HG02571 (cell line): ENCODE results near the gene ATXN10.

Experiments
- ATAC-seq: cut with Tn5 transposase; IDR thresholded peaks from one replicate; pipeline ENCODE4 v1.9.1; 2021; ENCODE audit warnings: mild to moderate bottlenecking, moderate library complexity; ENCODE audit not compliant: unreplicated experiment

Gene ATXN10

DNA sequence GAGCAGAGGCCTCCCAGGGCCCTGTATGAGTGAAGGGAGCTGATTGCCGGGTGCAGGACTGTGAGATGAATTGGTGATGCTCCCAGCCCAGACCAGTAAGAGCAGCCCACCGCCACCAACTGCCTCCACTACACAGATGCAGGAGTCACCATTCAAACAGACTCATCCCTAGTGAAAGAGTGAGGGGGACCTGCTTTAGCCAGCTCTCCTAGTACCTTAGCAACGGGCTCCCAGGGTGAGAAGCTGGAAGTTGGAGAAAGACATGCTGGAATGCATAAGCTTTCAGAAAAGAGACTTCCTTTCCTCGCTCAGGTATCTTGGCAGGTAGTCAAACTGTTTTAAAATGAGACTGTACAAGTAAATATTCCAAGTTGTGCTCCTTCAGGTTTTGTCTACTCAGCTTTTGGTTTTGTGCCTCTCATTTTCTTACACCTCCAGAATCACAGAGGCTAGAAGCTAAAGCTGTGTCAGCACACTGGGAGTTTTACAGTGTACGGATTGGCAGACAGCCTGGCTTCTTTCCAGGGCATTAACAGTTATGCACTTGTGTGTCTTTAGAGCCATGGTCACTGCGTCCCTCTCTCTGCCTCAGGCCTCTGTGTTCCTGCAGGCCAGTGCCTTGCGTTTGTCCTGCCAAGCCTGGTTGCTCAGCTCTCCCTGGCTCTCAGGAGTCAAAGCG lies 146.2 kb downstream of the ATXN10 start:
- no peak for ATAC-seq

DNA sequence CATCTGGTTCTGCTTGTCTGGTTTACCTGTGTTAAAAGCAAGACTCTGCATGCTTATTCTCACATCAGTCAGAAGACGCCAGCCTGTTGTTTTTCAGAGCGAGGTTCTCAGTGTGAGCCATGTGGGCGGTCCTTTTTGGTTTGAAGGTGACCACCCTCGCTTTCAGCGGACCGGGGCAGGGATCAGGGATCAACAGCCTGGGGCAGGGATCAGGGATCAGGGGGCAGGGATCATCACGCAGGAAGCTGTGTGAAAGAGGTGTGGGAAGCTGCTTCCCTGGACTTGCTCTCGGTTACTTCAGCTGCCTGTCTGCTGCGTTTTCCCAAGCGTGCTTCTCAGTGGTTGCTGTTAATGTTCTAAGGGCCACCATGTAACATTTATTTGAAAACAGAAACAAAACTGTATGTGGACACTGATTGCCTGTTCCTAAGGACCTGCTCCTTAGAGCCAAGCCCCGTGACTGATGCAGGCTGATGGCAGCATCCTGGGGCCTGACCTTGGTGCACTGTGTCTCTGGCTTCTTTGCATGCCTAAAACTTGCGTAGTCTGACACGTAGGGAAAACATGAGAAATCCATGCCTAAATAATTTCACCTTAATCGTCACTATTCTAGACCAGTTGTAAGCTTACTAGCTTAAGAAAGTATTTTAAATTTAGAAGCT lies 146.9 kb downstream of the ATXN10 start:
- ATAC-seq = no peak

DNA sequence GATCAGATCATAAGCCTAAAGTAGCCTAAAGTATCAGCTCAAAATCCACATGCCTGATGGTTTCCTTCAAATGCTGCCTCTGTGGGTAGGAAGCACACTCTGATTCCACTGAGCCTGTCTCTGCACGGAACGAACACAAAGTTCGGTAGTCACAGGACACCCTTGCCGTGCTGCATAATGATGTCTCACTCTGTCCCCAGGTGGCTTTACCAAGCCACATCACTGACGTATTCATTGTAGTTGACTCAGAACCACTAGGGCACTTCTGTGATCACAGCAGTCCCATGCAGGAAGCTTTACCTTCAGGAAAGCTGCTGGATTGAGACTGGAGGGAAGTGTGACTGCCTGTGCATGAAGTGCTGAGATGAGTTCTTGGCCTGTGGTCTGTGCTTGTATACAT lies 147.7 kb downstream of the ATXN10 start:
- no peak for ATAC-seq

DNA sequence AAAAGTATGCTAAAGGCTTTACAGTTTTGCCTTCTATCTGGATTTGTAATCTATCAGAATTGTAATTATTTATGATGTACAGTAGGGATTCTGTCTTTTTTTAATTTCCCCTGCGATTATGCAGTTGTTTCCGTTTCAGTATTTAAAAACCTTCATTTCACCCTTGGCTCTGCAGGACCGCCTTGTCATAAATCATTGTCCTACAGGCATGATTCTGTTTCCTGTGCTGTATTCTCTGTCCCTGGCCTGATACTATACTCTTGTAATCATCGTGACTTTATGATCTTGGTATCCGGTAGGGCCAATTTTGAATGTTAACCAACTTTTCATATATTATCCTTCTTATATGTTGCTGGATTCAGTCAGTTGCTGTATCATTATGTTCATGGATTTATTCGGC lies 151.7 kb downstream of the ATXN10 start:
- no peak for ATAC-seq

DNA sequence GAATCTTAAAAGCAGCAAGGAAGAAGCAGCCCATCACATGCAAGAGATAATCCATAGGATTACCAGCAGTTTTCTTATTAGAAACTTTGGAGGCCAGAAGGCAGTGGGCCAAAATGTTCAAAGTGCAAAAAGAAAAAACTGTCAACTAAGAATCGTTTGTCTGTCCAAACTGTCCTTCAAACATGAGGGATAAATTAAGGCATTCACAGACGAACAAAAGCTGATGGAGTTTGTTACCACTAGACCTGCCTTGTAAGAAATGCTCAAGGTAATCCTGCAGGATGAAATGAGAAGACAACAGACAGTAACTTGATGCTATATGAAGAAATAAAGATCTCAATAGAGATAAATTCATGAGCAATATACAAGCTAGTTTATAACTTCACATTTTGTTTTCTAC lies 154.9 kb downstream of the ATXN10 start:
- no peak for ATAC-seq

DNA sequence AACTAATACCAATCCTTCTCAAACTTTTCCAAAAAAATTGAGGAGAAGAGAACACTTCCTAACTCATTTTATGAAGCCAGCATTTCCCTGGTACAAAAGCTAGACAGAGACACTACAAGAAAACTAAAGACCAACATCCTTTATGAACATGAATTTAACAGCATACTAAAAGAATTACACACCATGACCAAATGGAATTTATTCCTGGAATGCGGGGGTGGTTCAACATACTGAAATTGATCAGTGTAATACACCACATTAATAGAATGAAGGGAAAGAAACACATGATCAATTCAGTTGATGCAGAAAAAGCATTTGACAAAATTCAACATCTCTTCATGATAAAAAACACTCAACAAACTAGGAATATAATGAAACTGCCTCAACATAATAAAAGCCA lies 157.2 kb downstream of the ATXN10 start:
- no peak for ATAC-seq

DNA sequence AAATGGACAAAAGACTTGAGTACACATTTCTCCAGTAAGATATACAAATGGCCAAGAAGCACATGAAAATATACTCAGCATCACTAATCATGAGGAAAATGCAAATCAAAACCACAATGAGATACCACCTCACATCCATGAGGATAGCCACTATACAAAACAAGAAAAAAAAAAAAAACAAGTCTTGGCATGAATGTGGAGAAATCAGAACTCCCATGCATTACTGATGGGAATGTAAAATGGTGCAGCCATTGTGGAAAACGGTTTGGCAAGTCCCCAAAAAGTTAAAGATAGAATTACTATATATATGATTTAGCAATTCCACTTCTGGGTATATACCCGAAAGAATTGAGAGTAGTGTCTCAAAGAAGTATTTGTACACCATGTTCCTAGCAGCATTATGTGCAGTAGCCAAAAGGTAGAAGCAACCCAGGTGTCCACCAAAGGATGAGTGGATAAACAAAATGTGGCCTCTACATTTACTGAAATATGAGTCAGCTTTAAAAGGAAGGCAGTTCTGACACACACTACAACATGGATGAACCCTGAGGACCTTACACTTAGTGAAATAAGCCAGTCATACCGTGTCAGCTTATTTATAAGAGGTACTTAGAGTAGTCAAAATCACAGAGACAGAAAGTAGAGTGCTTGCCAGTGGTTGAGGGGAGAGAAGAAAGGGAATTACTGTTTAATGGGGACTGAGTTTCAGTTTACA lies 159.1 kb downstream of the ATXN10 start:
- no peak for ATAC-seq

DNA sequence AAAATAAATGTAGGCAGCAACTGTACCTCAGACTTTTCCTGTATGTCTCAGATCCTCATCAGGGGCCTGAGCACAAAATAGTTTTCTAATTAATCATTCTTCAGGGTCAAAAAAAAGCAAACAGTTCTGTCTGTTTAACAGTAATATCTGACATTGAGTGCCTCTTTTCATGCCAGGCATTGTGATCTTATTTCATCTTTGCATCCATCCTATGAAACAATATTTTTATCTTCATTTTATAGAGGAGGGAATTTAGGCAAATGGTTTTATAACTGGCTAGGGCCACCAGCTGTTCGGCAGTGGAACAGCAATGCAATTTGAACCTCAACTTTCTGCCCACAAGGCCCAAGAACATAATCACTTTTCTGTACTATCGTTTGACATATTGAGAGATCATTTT lies 159.8 kb downstream of the ATXN10 start:
- no peak for ATAC-seq

DNA sequence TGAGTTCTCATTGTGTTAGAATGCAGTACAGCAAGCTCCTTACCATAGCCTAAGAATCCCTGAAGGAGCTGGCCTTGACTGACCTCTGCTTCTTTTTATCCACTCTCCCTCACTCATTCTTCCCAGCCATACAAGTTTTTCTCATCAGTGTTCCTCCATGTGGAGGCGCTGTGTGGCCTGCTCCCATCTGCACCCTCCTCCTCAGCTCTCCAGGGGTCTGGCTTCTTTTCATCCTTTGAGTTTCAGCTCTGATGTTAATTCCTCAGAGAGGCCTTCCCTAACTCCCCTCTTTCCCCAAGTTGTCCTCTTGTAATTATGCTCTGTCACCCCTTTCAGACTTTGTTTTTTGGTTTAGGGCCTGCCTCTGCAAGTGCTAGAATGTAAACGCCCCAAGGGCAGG lies 160.5 kb downstream of the ATXN10 start:
- no peak for ATAC-seq

DNA sequence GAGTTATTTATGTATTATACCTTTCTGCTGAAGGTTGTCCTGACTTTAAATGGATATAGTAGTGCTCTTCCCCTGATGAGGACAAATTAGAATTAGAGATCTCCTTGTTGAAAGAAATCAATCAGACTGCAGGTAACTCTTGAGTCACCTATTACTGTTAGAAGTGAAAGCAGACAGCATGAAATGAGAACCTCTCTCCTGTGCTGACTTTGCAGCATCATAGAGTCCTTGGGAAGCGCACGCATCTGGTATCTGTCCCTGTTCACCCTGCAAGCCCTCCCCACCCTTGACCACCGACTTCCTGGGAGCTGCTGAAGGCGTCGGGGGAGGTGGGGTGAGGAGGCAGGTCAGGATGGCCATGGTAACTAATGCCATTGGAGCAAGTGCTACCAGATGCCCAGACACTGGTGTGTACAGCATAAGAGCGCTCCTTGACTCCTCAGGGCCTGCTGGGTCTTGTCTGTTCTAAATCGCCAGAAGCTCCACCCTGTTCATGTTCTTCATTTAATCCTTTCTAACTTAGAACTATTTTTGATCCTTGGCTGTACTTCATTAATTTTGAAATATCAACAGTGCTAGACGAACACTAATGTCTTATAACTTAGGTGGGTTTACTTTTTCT lies 161.4 kb downstream of the ATXN10 start:
- ATAC-seq = no peak

DNA sequence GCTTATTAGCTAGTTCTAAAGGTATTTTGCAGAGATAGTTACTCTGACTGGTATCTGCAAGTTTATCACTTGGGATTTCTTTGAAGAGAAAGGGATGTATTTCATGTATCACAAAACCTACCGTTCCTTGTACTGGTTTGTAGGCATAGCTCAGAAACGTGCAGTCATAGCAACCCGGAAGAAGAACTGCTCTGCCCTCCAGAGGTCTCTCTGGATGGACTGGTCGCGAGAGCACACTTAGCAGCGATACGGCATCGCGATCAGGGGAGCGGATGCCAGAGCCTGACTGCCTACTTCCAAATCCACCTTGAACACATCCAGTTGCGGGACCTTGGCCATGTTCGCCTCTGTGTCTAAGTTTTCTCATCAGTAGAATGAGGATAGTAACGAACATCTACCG lies 162.0 kb downstream of the ATXN10 start:
- ATAC-seq = no peak

DNA sequence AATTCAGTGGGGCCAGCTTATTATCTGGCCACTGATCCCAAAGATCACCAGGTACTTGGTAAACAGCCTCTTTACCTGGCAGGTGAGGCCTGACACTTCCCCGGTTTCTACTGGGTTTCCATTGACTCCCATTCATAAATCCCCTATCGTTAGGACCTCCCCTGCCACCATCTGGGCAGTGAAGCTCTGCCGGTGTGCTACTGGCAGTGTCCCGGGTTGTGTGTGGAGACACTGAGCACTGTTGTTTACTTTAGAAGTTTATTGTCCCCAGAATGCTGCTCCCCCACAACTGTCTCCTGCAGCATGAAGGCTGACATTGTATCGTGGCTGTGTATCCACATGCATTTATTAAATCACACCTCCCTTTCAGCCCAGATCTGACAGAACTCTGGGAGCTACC lies 162.6 kb downstream of the ATXN10 start:
- no peak for ATAC-seq

DNA sequence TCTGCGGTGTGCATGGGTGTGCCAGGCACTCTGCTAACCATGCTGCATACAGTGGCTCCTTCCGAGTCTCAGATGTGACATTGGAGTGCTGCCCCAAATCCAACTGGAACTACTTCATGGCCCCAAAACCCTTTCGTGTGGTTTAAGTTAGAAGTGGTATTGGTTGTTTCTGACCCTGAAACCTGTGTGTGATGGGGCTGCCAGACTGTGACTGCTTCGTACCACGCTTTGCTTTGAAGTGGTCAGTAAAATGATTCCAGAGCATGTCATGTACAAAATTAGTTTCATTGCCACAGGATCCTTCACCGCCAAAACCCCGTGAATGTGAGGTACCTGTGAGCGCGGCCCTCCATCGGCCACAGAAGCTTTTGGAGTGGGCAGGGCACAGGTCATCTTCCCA lies 163.2 kb downstream of the ATXN10 start:
- ATAC-seq = no peak

DNA sequence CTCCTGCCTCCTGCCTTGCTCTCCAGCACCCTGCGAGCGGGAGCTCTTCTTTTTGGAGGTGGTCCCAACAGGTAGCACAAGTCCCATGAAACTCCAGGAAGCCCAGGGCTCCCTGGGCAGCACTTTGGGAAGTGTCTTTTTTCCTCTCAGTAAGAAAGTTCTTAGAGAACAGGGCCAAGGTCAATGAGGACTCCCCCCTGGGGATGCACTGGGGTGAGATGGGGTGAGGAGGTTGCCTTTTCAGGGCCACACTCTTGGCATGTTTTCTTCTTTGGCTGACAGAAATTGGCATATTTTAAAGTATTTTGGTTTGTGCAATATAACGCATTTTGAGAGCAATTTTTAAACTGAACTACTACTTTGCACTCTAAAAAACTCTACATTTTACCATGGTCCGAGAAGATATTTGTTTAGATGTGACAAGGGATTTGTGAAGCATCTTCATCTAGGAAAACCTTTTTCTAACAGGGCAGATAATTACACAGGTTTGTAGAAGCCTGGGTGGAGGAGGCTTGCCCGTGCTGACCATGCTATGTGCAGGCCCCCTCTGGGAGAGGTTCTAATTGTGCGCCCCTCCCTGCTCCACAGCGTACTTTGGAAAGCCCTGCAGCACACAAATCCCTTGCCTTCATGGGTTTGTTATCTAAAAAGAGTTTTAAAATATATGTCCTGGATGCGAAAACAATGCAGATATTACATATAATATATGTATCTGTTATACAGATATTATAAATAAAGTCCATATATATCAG lies 165.0 kb downstream of the ATXN10 start:
- ATAC-seq = no peak

DNA sequence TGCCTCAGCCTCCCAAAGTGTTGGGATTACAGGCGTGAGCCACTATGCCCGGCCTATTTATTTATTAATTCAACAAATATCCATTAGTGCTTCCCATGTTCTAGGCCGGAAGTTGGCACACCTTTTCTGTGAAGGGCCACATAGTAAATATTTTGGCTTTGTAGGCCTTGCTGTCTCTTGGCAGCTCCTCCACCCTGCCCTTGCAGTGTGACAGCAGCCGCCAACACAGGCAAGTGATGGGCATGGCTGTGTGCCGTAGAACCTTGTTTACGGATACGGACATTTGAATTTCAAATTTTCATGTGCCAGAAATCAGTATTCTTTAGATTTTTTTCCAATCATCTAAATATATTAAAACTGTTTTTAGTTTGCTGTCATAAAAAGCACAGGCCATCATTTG lies 165.9 kb downstream of the ATXN10 start:
- no peak for ATAC-seq

DNA sequence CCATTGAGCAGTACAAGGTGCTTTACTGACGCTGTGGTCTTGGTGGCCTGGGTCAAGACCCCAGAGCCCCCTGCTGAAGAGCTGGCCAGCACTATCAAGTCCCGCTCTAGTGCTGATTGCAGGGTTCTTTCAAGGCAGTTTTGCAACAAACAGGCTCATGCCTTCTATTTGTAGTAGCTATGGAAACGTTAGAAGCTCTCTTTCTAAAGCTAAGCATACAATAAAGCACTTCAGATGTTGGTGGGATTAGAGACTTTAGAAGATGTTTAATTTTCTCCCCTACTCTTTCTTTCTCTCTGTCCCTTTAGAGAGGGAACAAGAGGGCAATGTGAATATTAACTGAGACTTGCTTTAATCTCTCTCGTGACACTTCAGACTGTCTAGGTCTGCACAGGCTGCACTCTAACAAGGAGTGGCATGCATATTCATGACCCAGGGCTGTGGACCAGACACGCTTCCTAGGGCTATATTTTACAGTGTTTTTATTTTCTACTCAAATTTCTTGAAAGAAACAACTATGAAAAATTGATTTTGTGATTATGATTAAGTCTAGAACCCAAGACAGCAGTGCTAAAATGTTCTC lies 166.8 kb downstream of the ATXN10 start:
- ATAC-seq = no peak

DNA sequence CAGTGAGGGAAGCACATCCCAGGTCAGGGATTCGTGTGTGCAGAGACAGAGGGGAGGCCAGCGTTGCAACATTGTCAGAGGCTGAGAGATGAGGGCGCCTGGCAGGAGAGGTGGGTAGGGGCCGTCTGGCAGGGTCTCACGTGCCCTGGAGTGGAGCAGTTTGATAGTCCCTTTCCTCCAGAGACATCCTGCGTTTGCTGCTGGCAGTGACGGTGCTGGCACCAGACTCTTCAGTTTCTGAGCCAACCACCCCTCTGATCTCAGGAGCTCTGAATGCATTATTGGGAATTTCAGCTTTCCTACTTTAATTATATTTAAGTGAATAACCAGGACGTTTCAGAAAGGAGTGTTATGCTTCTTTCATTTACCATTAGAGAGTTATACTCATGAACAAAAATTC lies 168.8 kb downstream of the ATXN10 start:
- ATAC-seq = no peak

DNA sequence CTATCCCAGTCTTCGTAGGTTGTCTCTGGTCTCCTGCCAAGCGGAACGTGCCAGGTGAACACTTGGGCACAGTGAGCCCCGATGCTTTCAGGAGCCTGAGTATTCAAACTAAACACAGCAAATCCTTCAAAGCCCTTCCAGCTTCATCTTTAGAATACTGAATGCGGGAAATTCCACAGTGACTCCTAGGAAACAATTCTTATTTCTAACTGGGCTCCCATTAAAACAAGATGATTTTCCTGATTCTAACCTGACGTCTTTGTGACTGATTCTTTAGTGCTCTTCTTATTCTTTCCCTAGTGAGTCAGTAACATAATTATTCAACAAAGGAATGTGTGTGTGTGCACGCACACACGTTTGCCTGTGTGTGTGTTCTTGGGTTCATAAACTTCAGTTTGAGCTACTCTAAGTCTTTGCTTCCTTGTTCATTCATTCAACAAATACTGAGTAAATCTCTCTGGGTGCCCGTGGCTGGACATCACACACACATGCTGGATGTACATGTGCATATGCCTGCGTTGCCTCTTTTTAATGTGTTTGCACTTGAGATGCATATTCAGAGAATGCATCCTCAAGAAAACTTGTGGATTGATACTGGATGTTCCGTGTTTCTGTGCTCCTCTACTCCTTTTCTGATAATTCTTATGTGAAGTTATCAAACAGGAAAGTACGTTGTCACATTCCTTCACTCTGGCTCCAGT lies 170.8 kb downstream of the ATXN10 start:
- ATAC-seq = no peak

DNA sequence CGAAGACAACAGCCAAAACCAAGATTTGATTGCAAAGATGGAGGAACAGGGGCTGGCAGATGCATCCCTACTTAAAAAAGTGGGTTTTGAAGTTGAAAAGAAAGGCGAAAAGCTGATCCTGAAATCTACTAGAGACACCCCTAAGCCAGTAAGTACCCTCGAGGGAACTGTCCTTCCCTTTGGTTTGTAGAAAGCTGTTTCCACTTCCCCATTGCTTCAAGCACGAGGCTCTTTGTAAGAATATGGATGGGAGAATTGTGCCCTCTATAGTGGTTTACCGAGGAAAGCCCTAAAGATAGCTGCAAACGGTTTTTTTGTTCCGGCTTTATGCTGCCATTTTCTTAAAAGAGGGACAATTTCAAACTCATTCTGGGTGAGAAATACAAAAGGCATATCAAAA lies 171.4 kb downstream of the ATXN10 start:
- ATAC-seq = no peak

DNA sequence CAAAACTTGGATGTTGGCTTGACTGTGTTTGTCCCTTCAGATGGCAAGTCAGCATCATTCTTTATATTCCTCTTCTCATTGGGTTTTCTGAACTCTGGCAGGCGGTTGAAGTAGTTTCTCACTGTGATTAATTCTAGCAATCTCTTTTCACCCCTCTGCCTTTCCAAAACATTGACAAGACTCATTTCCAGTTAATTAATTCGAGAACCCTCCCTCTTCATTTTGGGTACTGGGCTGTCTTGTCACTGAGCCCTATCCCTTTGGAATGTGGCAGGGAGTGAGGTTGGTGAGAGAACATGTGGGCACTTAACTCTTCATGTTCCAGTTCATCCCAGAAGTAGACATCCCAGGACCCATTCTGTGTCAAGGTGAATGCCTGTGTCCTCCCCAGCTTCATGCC lies 172.4 kb downstream of the ATXN10 start:
- no peak for ATAC-seq
